Esophagus muscularis mucosa (tissue), 4 donors: Measurements from ENCODE around the gene AAGAB. TPM values are rescaled to one million over a fixed set of nuclear protein-coding genes. Genes with fewer than 3 reads are reported as not detected.

Experiments used
- DNase-seq: peaks from one replicate; pipeline ENCODE4 v3.0.0-alpha.2; 2017; ENCODE audit errors: extremely low spot score
- H3K27ac ChIP-seq, 4 donors: fragments of 200-600 bp; sonication (generic); replicated peaks in 1 of 4; 1 replicate in 3 of 4; 2 replicates in 1 of 4; pipeline ENCODE4 v1.5.1; 2016 to 2019; ENCODE audit warnings: mild to moderate bottlenecking in 1 of 4
- H3K27me3 ChIP-seq, 4 donors: fragments of 200-600 bp; sonication (generic); one replicate each; pipeline versions ENCODE4 v1.5.1 to v1.6.0; 2016 to 2019
- H3K36me3 ChIP-seq, 4 donors: fragments of 200-600 bp; sonication (generic); one replicate each; pipeline ENCODE4 v1.5.1; 2016 to 2019
- H3K4me1 ChIP-seq, 4 donors: fragments of 200-600 bp; sonication (generic); one replicate each; pipeline ENCODE4 v1.5.1; 2016 to 2019
- H3K4me3 ChIP-seq, 4 donors: fragments of 200-600 bp; sonication (generic); 1 replicate in 2 of 4; 2 replicates in 2 of 4; pipeline ENCODE4 v1.5.1; 2016 to 2019; ENCODE audit warnings: mild to moderate bottlenecking in 4 of 4, moderate library complexity in 1 of 4
- H3K9me3 ChIP-seq, 4 donors: fragments of 200-600 bp; sonication (generic); 1 replicate in 3 of 4; 2 replicates in 1 of 4; pipeline ENCODE4 v1.5.1; 2016 to 2019
- CTCF ChIP-seq, 3 experiments: fragments of 200-600 bp in 2 of 3; fragments of 450-650 bp in 1 of 3; sonication (generic) in 2 of 3; IDR thresholded peaks; one replicate each; pipeline ENCODE4 v1.5.1; 2017 to 2019; ENCODE audit warnings: antibody characterized with exemption in 3 of 3, mild to moderate bottlenecking in 2 of 3, moderate library complexity in 1 of 3
- EP300 ChIP-seq: sonication (generic); formaldehyde crosslinking; IDR thresholded peaks from one replicate; pipeline ENCODE4 v1.6.1; 2017; ENCODE audit warnings: antibody characterized with exemption
- POLR2A ChIP-seq: fragments of 450-650 bp; IDR thresholded peaks from one replicate; pipeline ENCODE4 v1.6.1; 2017; ENCODE audit warnings: antibody characterized with exemption, moderate library complexity, mild to moderate bottlenecking, low read depth
- POLR2AphosphoS5 ChIP-seq, 2 donors: sonication (generic); formaldehyde crosslinking; IDR thresholded peaks; one replicate each; pipeline ENCODE4 v1.6.1; 2017; ENCODE audit warnings: antibody characterized with exemption in 2 of 2
- WGBS: methylation state at CpG from one replicate; pipeline ENCODE4 v1.1.5; 2018; 5-methylcytosine and 5-hydroxymethylcytosine counted together
- intact Hi-C: fragments of 100-400 bp; cut with DNase I; formaldehyde crosslinking; loops from one replicate; pipeline ENCODE4 v1.15.1; 2023
- total RNA-seq, 4 donors: library from RNA; depleted of rRNA; stranded (reverse); fragments of >200 nt; gene quantifications; one replicate each; pipeline versions ENCODE4 v1.1.0 to v1.2.1, GENCODE V29; 2016

AAGAB gene
- total RNA-seq, 4 donors from 2014 or later: 21.3 to 37.8 (median 29.0) TPM

- no peak for DNase-seq
- Histone ChIP-seq H3K27me3 (no peaks in the 10 kb centered on the region), H3K4me1 (peaks cover 39 to 59% (median 52%) of the 10 kb centered on the region in 4 donors), H3K36me3 (peaks cover 0 to 38% (median 27%) of the 10 kb centered on the region in 4 donors), H3K4me3 (no peak overlapping the region), H3K9me3 (no peaks in the 10 kb centered on the region), H3K27ac (peak overlapping the region in 3 of 4 donors; percentile 68 to 86 (median 85))
- TF ChIP-seq POLR2AphosphoS5 (IDR thresholded peaks at IDR 0.05) (no peak), EP300 (no peak), CTCF (IDR thresholded peaks at IDR 0.05) (no peak), POLR2A (no peak)
- WGBS: 96% methylated on average over 3 of the region's 3 CpGs
- intact Hi-C loops: no loop called here
Measured at GRCh38 chr15:67174446-67174845, 80.0 kb downstream of the AAGAB start.

- H3K36me3 ChIP-seq: peaks cover 0 to 43% (median 28%) of the 10 kb centered on the region in 4 donors
- peaks cover 33 to 54% (median 45%) of the 10 kb centered on the region in 4 donors for H3K4me1 ChIP-seq
- no peaks in the 10 kb centered on the region for H3K27me3 ChIP-seq
- TF ChIP-seq EP300: no peak
- no peak for TF ChIP-seq POLR2A
- no peak for TF ChIP-seq POLR2AphosphoS5 (IDR thresholded peaks at IDR 0.05)
- no peak for TF ChIP-seq CTCF (IDR thresholded peaks at IDR 0.05)
- no peak for DNase-seq
- 91% methylated on average over 8 of the region's 8 CpGs for WGBS
- intact Hi-C loops: no loop called here
- H3K4me3 ChIP-seq: no peak overlapping the region
- no peak overlapping the region for H3K27ac ChIP-seq
- no peaks in the 10 kb centered on the region for H3K9me3 ChIP-seq
Measured at GRCh38 chr15:67173786-67174185, 80.7 kb downstream of the AAGAB start.

GRCh38 chr15:67173005-67173404 is 81.5 kb downstream of the AAGAB start:
- WGBS: 84% methylated on average over 8 of the region's 8 CpGs
- H3K36me3 ChIP-seq: peaks cover 0 to 45% (median 31%) of the 10 kb centered on the region in 4 donors
- intact Hi-C loops: no loop called here

GRCh38 chr15:67172172-67172571 is 82.3 kb downstream of the AAGAB start:
- H3K4me1 ChIP-seq: peaks cover 25 to 54% (median 45%) of the 10 kb centered on the region in 4 donors
- no peak overlapping the region for H3K27ac ChIP-seq
- H3K4me3 ChIP-seq: no peak overlapping the region
- no peak for DNase-seq
- intact Hi-C loops: no loop called here
- 100% methylated on average over 6 of the region's 6 CpGs for WGBS
- peaks cover 0 to 53% (median 34%) of the 10 kb centered on the region in 4 donors for H3K36me3 ChIP-seq
- no peaks in the 10 kb centered on the region for H3K27me3 ChIP-seq
- H3K9me3 ChIP-seq: no peaks in the 10 kb centered on the region
- TF ChIP-seq POLR2AphosphoS5 (IDR thresholded peaks at IDR 0.05): no peak

More at GRCh38 chr15:67173005-67173404, 81.5 kb downstream of the AAGAB start:
- H3K4me1 ChIP-seq: peaks cover 26 to 54% (median 45%) of the 10 kb centered on the region in 4 donors
- TF ChIP-seq POLR2AphosphoS5 (IDR thresholded peaks at IDR 0.05) (no peak), EP300 (no peak), CTCF (IDR thresholded peaks at IDR 0.05) (no peak), POLR2A (no peak)
- no peak overlapping the region for H3K4me3 ChIP-seq
- H3K27ac ChIP-seq: no peak overlapping the region
- no peaks in the 10 kb centered on the region for H3K27me3 ChIP-seq
- no peak for DNase-seq
- H3K9me3 ChIP-seq: no peaks in the 10 kb centered on the region

GRCh38 chr15:67171471-67171870 is 83.0 kb downstream of the AAGAB start:
- TF ChIP-seq POLR2AphosphoS5 (IDR thresholded peaks at IDR 0.05): no peak
- no peak for TF ChIP-seq CTCF (IDR thresholded peaks at IDR 0.05)
- TF ChIP-seq EP300: no peak
- TF ChIP-seq POLR2A: no peak
- intact Hi-C loops: no loop called here
- Histone ChIP-seq H3K36me3 (peaks cover 0 to 60% (median 41%) of the 10 kb centered on the region in 4 donors), H3K4me1 (peaks cover 25 to 53% (median 45%) of the 10 kb centered on the region in 4 donors), H3K27ac (no peak overlapping the region), H3K4me3 (no peak overlapping the region), H3K27me3 (no peaks in the 10 kb centered on the region), H3K9me3 (no peaks in the 10 kb centered on the region)
- no peak for DNase-seq
- 87% methylated on average over 4 of the region's 4 CpGs for WGBS
